Caco-2 (cell line): Measurements from ENCODE around the gene DAPK1. TPM values are rescaled to one million over a fixed set of nuclear protein-coding genes. Genes with fewer than 3 reads are reported as not detected.

Experiments
- BruUV-seq: library from RNA; stranded (reverse); fragments of 400-500 nt; replicated peaks from 2 replicates; lab custom pipeline; 2021; lab: Mats Ljungman, UMichigan
- CTCF ChIA-PET: fragments of 300-600 bp; sonication (Branson Sonifier 250); formaldehyde crosslinking; loops from one replicate; lab custom pipeline; 2022; ENCODE audit warnings: antibody characterized with exemption; lab: Charles Lee
- POLR2A ChIA-PET: fragments of 300-600 bp; sonication (Branson Sonifier 250); formaldehyde crosslinking; loops from one replicate; lab custom pipeline; 2022; ENCODE audit warnings: antibody characterized with exemption; lab: Charles Lee
- DNase-seq, 2 experiments: peaks; one replicate each; pipeline versions ENCODE4 v3.0.0 to v3.0.0-alpha.2; 2020 to 2022
- H3K27me3 ChIP-seq: replicated peaks from 2 replicates; pipeline ENCODE4 v1.6.0; 2011; ENCODE audit warnings: low read length; ENCODE audit not compliant: control insufficient read depth, insufficient read depth
- H3K36me3 ChIP-seq: 2 replicates; pipeline ENCODE4 v1.5.1; 2011; ENCODE audit warnings: low read length; ENCODE audit not compliant: control insufficient read depth, insufficient read depth
- H3K4me1 ChIP-seq: fragments of 250-450 bp; sonication (Bioruptor Pico); 2 replicates; pipeline ENCODE4 v1.5.1; 2020; ENCODE audit warnings: mild to moderate bottlenecking
- H3K4me3 ChIP-seq: 2 replicates; pipeline ENCODE4 v1.5.1; 2011; ENCODE audit warnings: low read depth, mild to moderate bottlenecking, control low read depth, low read length
- H3K9me3 ChIP-seq: fragments of 250-450 bp; sonication (Bioruptor Pico); 2 replicates; pipeline ENCODE4 v1.5.1; 2020; ENCODE audit warnings: mild to moderate bottlenecking, moderate library complexity
- H3K27ac Mint-ChIP-seq: one replicate; pipeline ENCODE4 v1.8.0; 2022; ENCODE audit warnings: mixed read lengths; ENCODE audit not compliant: unreplicated experiment
- H3K27me3 Mint-ChIP-seq: one replicate; pipeline ENCODE4 v1.8.0; 2022; ENCODE audit warnings: mixed read lengths; ENCODE audit not compliant: insufficient read depth, unreplicated experiment
- H3K36me3 Mint-ChIP-seq: one replicate; pipeline ENCODE4 v1.8.0; 2022; ENCODE audit warnings: mild to moderate bottlenecking, mixed read lengths; ENCODE audit not compliant: insufficient read depth, unreplicated experiment
- H3K4me1 Mint-ChIP-seq: one replicate; pipeline ENCODE4 v1.8.0; 2022; ENCODE audit warnings: low read depth, mixed read lengths; ENCODE audit not compliant: unreplicated experiment
- H3K4me3 Mint-ChIP-seq: one replicate; pipeline ENCODE4 v1.8.0; 2022; ENCODE audit warnings: mild to moderate bottlenecking, moderate library complexity, mixed read lengths; ENCODE audit not compliant: unreplicated experiment
- H3K9me3 Mint-ChIP-seq: one replicate; pipeline ENCODE4 v1.8.0; 2022; ENCODE audit warnings: mixed read lengths; ENCODE audit not compliant: unreplicated experiment
- intact Hi-C: fragments of 100-400 bp; cut with micrococcal nuclease; formaldehyde crosslinking; loops from one replicate; pipeline ENCODE4 v1.10.0; 2022; ENCODE audit not compliant: unreplicated experiment
- total RNA-seq: library from RNA; stranded (reverse); gene quantifications from 2 replicates; pipeline ENCODE4 v1.2.3, GENCODE V29; 2022
- TF ChIP-seq, protein P1 (sequence below), 2 experiments: fragments of 200-600 bp in 1 of 2; IDR thresholded peaks; 1 replicate in 1 of 2; 2 replicates in 1 of 2; pipeline versions ENCODE4 v1.5.1 to v1.8.0; 2011 to 2022; ENCODE audit warnings: antibody characterized with exemption in 1 of 2, control low read depth in 1 of 2, inconsistent platforms in 1 of 2, low read depth in 1 of 2, low read length in 1 of 2, mild to moderate bottlenecking in 1 of 2, moderate library complexity in 1 of 2; ENCODE audit not compliant: insufficient read depth in 1 of 2, severe bottlenecking in 1 of 2, unreplicated experiment in 1 of 2

Gene DAPK1
- total RNA-seq, 1 experiment from 2014 or later = 79.2 TPM

DNA sequence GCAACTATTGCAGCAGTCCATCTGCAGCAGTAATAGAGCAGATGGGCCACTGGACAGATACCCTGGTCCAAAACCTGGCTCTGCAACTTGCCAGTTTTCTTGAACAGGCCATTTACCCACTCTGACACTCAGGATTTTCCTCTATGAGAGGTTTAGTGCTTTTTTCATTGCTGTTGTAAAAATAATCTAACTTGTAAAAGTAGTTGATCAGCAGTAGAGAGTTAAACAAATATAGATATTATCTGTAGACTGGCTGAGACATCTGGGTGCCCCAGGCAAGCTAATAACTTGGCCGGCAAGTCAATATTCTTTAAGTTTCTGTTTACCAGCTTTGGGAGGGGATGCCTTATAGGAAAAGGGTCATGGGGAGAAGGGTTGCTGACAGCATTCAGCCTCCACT is 4.1 kb downstream of the DAPK1 start:
- Mint-ChIP-seq H3K36me3 (peaks cover 32% of the 10 kb centered on the region), H3K4me1 (peaks cover 13% of the 10 kb centered on the region), H3K27ac (no peak overlapping the region), H3K9me3 (no peaks in the 10 kb centered on the region), H3K27me3 (no peaks in the 10 kb centered on the region), H3K4me3 (no peak overlapping the region)
- no TSS peak for BruUV-seq
- TF ChIP-seq, protein P1, sequence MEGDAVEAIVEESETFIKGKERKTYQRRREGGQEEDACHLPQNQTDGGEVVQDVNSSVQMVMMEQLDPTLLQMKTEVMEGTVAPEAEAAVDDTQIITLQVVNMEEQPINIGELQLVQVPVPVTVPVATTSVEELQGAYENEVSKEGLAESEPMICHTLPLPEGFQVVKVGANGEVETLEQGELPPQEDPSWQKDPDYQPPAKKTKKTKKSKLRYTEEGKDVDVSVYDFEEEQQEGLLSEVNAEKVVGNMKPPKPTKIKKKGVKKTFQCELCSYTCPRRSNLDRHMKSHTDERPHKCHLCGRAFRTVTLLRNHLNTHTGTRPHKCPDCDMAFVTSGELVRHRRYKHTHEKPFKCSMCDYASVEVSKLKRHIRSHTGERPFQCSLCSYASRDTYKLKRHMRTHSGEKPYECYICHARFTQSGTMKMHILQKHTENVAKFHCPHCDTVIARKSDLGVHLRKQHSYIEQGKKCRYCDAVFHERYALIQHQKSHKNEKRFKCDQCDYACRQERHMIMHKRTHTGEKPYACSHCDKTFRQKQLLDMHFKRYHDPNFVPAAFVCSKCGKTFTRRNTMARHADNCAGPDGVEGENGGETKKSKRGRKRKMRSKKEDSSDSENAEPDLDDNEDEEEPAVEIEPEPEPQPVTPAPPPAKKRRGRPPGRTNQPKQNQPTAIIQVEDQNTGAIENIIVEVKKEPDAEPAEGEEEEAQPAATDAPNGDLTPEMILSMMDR (IDR thresholded peaks at IDR 0.05; ENCODE audit: insufficient read depth in 1 of 2, low read depth in 1 of 2, low read length in 1 of 2, severe bottlenecking in 1 of 2, unreplicated experiment in 1 of 2) = no peak
- Histone ChIP-seq H3K27me3 (no peaks in the 10 kb centered on the region), H3K4me1 (peaks cover 7% of the 10 kb centered on the region; the same call in 1 of the 2 replicates), H3K4me3 (no peak overlapping the region), H3K9me3 (no peaks in the 10 kb centered on the region), H3K36me3 (no peaks in the 10 kb centered on the region)
- DNase-seq = no peak
- intact Hi-C loops = no loop called here
- ChIA-PET POLR2A (no interaction called here), CTCF (no interaction called here)

DNA sequence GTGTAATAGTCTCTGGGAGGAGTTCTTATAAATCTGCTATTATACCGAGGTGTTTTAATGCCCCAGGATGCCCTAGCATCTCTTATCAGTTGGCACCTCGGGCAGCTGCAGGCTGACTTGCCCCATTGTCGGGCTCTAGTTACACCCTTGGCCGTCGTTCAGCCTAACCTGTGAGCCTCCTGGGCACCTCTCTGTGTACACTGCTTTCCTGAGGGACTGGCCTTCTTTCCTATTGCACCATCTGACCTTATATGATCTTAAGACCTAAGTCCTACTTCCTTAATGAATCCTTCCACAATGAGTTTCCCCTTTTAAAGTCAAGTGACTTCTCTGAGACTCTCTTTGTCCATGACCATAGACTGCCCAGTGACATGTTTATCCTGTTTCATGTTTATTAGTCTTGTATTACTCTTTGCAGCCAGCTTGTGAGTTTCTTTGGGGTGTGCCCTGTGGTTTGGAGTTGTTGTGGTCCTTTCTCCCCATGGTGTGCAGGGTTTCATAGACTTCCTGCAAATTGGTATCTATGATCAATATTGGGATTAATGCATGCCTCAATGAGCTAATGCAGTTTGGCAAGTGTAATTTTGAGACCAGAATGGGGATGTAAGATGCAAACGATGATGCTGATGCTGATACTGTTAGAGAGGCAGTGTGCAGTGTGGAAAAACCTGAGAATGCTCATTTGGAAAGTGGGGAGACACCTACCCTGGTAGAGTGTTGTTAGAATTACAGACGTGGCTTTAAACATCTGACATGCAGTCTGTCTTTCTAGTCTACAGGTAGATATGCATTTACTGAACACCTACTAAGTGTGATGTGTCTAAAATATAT is 4.9 kb downstream of the DAPK1 start:
- TF ChIP-seq, protein P1 (IDR thresholded peaks at IDR 0.05; ENCODE audit: insufficient read depth in 1 of 2, low read depth in 1 of 2, low read length in 1 of 2, severe bottlenecking in 1 of 2, unreplicated experiment in 1 of 2) = no peak
- H3K9me3 ChIP-seq = no peaks in the 10 kb centered on the region
- no peak for DNase-seq
- intact Hi-C loops = no loop called here
- peaks cover 7% of the 10 kb centered on the region; the same call in 1 of the 2 replicates for H3K4me1 ChIP-seq
- ChIA-PET POLR2A (no interaction called here), CTCF (no interaction called here)
- BruUV-seq = no TSS peak
- Mint-ChIP-seq H3K27ac (no peak overlapping the region), H3K4me1 (peaks cover 13% of the 10 kb centered on the region), H3K4me3 (no peak overlapping the region), H3K27me3 (no peaks in the 10 kb centered on the region), H3K36me3 (peaks cover 32% of the 10 kb centered on the region), H3K9me3 (no peaks in the 10 kb centered on the region)
- H3K4me3 ChIP-seq = no peak overlapping the region
- H3K27me3 ChIP-seq = no peaks in the 10 kb centered on the region
- no peaks in the 10 kb centered on the region for H3K36me3 ChIP-seq

DNA sequence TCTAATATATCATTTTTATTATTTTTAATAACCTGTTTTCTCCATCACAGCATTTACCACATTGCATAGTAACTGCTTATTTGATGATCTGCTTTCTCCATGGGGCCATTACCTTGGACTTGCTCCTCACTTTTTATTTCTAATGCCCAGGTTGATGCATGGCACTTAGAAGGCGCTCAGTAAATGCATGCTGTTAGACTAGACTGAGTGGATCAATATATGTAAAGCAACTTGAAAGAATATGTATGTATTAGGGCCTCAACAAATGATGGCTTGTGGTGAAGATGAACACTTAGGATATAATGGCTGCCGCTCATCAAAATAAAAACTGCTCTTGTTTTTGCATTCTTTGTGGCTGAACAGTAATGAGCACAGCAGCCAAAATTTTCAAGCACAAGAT is 5.8 kb downstream of the DAPK1 start:
- Histone ChIP-seq H3K27me3 (no peaks in the 10 kb centered on the region), H3K9me3 (no peaks in the 10 kb centered on the region), H3K36me3 (no peaks in the 10 kb centered on the region), H3K4me1 (peaks cover 7% of the 10 kb centered on the region; the same call in 1 of the 2 replicates), H3K4me3 (no peak overlapping the region)
- BruUV-seq = no TSS peak
- H3K4me3 Mint-ChIP-seq = no peak overlapping the region
- H3K9me3 Mint-ChIP-seq = no peaks in the 10 kb centered on the region
- H3K27ac Mint-ChIP-seq = no peak overlapping the region
- intact Hi-C loops = no loop called here
- peaks cover 13% of the 10 kb centered on the region for H3K4me1 Mint-ChIP-seq
- DNase-seq = no peak
- no peaks in the 10 kb centered on the region for H3K27me3 Mint-ChIP-seq
- TF ChIP-seq, protein P1 (IDR thresholded peaks at IDR 0.05; ENCODE audit: insufficient read depth in 1 of 2, low read depth in 1 of 2, low read length in 1 of 2, severe bottlenecking in 1 of 2, unreplicated experiment in 1 of 2) = no peak
- POLR2A ChIA-PET = no interaction called here
- H3K36me3 Mint-ChIP-seq = peaks cover 39% of the 10 kb centered on the region
- CTCF ChIA-PET = no interaction called here
